ENCODE data around the gene PPM1H.

The PPM1H gene

DNA sequence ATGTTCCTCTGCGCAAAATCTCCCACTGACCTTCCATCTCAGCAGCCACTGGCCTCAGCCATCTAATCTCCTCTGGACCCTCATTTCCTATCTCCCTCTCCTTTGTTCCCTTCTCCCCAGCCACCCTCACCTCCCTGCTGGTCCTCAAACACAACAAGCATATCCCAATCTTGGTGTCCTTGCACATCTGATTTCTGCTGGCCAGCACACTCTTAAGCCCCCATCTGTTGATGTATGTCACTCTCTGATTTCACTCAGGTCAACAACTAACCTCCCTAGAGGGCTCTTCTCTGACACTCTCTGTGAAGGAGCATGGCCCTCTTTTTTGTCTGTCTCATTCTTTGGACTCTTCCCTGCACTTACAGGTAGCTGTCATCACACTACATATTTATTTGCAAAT is 25.6 kb downstream of the PPM1H start:
- Mint-ChIP-seq H3K4me1 (peaks cover 43% of the 10 kb centered on the region), H3K36me3 (ENCODE audit: low read depth) (peaks cover 6% of the 10 kb centered on the region), H3K9me3 (no peaks in the 10 kb centered on the region), H3K27ac (peak overlapping the region; percentile 77), H3K27me3 (ENCODE audit: low read depth, poor library complexity) (no peaks in the 10 kb centered on the region), H3K4me3 (no peak overlapping the region)
- no peak for DNase-seq
- TF ChIP-seq CTCF (IDR thresholded peaks at IDR 0.05) = no peak

DNA sequence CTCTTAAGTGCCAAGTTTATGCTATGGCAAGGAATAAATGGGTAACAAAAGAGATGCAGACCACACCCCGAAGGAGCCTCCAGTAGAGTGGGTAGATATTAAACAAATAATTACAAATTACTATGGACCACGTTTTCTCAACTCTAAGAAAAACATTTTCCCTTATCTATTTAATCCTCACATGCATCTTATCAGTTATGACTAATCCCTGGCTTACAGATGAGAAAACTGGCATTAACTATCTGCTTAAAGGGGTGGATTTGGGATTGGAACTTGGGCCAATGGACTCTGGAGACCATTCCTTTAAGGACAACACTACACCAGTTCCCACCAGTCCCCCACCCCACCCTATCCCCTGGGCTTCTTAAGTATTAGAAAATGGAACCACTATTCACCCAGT is 26.3 kb downstream of the PPM1H start:
- no peak for TF ChIP-seq CTCF (IDR thresholded peaks at IDR 0.05)
- no peak overlapping the region for H3K4me3 Mint-ChIP-seq
- no peak overlapping the region for H3K27ac Mint-ChIP-seq
- no peaks in the 10 kb centered on the region for H3K27me3 Mint-ChIP-seq (ENCODE audit: low read depth, poor library complexity)
- H3K36me3 Mint-ChIP-seq (ENCODE audit: low read depth) = peaks cover 6% of the 10 kb centered on the region
- H3K9me3 Mint-ChIP-seq = no peaks in the 10 kb centered on the region
- peaks cover 38% of the 10 kb centered on the region for H3K4me1 Mint-ChIP-seq
- DNase-seq = no peak

DNA sequence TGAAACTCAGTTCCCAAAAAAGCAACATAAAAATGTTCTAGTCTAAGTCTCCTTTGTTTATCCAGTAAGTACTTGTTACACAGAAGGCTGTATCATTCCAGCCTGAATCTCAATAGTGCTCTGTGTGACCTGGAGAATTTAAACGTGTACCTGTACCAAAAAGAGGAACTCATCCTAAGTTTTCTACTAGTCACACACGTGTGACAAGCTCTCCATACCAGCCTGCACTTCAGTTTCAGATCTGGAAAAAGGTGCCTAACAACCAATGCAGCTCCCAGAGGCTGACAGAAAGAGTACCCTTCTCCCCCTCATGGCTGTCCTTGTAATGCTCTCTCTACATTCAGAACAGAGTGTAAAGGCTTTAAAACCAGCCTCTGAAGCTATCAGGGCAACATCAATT is 27.4 kb downstream of the PPM1H start:
- Mint-ChIP-seq H3K4me3 (no peak overlapping the region), H3K4me1 (peaks cover 29% of the 10 kb centered on the region), H3K27ac (no peak overlapping the region), H3K36me3 (ENCODE audit: low read depth) (no peaks in the 10 kb centered on the region), H3K9me3 (no peaks in the 10 kb centered on the region), H3K27me3 (ENCODE audit: low read depth, poor library complexity) (no peaks in the 10 kb centered on the region)
- no peak for TF ChIP-seq CTCF (IDR thresholded peaks at IDR 0.05)
- no peak for DNase-seq

GRCh38 chr12:62907078-62907477 is 27.9 kb downstream of the PPM1H start:
- Mint-ChIP-seq H3K4me3 (no peak overlapping the region), H3K27me3 (ENCODE audit: low read depth, poor library complexity) (no peaks in the 10 kb centered on the region), H3K36me3 (ENCODE audit: low read depth) (no peaks in the 10 kb centered on the region), H3K9me3 (no peaks in the 10 kb centered on the region), H3K4me1 (peaks cover 29% of the 10 kb centered on the region), H3K27ac (no peak overlapping the region)
- no peak for TF ChIP-seq CTCF (IDR thresholded peaks at IDR 0.05)
- DNase-seq = no peak

DNA sequence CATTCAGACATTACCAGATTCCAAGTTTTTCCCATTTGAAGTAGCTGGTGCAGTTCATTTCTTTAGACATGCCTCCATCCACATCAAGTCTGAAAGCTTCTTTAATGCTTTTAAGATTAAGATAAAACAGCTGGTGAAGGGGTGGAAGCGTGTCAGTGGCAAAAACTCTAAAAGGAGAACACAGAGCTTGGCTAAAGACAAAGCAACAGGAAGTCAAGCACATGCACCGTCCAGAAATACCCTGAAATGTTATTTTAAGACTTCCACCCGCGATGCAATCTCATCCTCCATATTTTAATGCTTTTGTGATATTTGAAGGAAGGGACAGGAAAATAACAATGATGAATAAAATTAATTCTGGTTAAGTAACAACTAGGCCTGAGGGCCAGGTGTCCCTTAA is 31.8 kb downstream of the PPM1H start:
- Mint-ChIP-seq H3K36me3 (ENCODE audit: low read depth) (no peaks in the 10 kb centered on the region), H3K27me3 (ENCODE audit: low read depth, poor library complexity) (peaks cover 2% of the 10 kb centered on the region), H3K4me1 (peaks cover 25% of the 10 kb centered on the region), H3K4me3 (no peak overlapping the region), H3K9me3 (no peaks in the 10 kb centered on the region), H3K27ac (no peak overlapping the region)
- no peak for DNase-seq
- no peak for TF ChIP-seq CTCF (IDR thresholded peaks at IDR 0.05)

GRCh38 chr12:62900686-62901272 is 34.2 kb downstream of the PPM1H start:
- no peak for TF ChIP-seq CTCF (IDR thresholded peaks at IDR 0.05)
- Mint-ChIP-seq H3K9me3 (peaks cover 7% of the 10 kb centered on the region), H3K27ac (peak overlapping the region; percentile 5), H3K4me1 (peaks cover 22% of the 10 kb centered on the region), H3K27me3 (ENCODE audit: low read depth, poor library complexity) (peaks cover 2% of the 10 kb centered on the region), H3K4me3 (no peak overlapping the region), H3K36me3 (ENCODE audit: low read depth) (peaks cover 14% of the 10 kb centered on the region)
- no peak for DNase-seq
